Activated CD8-positive, alpha-beta memory T cell treated with anti-CD3 and anti-CD28 coated beads for 36 hours (primary cell): ENCODE data around the gene TMEM253. TPM values are rescaled to one million over a fixed set of nuclear protein-coding genes. Genes with fewer than 3 reads are reported as not detected.

Experiments used
- CTCF ChIA-PET: fragments of 350-600 bp; sonication (Branson Sonifier 250); formaldehyde crosslinking; loops from one replicate; lab custom pipeline; 2021; ENCODE audit warnings: antibody characterized with exemption; lab: Charles Lee
- POLR2A ChIA-PET: fragments of 350-600 bp; sonication (Branson Sonifier 250); formaldehyde crosslinking; loops from one replicate; lab custom pipeline; 2021; ENCODE audit warnings: antibody characterized with exemption; lab: Charles Lee
- total RNA-seq, 2 experiments: library from RNA; stranded (reverse); gene quantifications; one replicate each; pipeline ENCODE4 v1.2.3, GENCODE V29; 2021

TMEM253 gene
- total RNA-seq, 2 experiments from 2014 or later, result 0.13 TPM; not detected in 1

GRCh38 chr14:21096978-21097635 lies 3.8 kb upstream of the TMEM253 start:
- POLR2A ChIA-PET, result interaction anchor here (0.6 to 1.0 kb wide), 2 partner anchors 82 to 249 kb away, joined by 3 read pairs; no protein-coding TSS in a partner anchor
- CTCF ChIA-PET, result interaction anchor here (1.6 to 5.9 kb wide), 4 partner anchors 7 to 83 kb away, joined by 5 to 142 read pairs (median 23); partner anchors contain the start of gene TMEM253

- CTCF ChIA-PET, result interaction anchor here (1.6 to 4.5 kb wide), 3 partner anchors 9 to 84 kb away, joined by 5 to 28 read pairs (median 18); no protein-coding TSS in a partner anchor
- POLR2A ChIA-PET, result interaction anchor here (1.0 kb wide), 1 partner anchor 83 kb away, joined by 3 read pairs; no protein-coding TSS in a partner anchor
Measured at GRCh38 chr14:21097636-21098075, 3.2 kb upstream of the TMEM253 start.

GRCh38 chr14:21098076-21098891 lies 2.6 kb upstream of the TMEM253 start, which contains the start of gene ZNF219:
ZNF219 (minus strand) TSS chr14:21098655; CDS start chr14:21093591, 5,064 bp downstream.
- ChIA-PET POLR2A (interaction anchor here (1.0 kb wide), 1 partner anchor 83 kb away, joined by 3 read pairs; no protein-coding TSS in a partner anchor), CTCF (interaction anchor here (1.6 to 4.5 kb wide), 3 partner anchors 9 to 84 kb away, joined by 5 to 28 read pairs (median 18); no protein-coding TSS in a partner anchor)

- CTCF ChIA-PET, result interaction anchor here (1.2 to 2.0 kb wide), 2 partner anchors 28 to 84 kb away, joined by 3 to 8 read pairs; no protein-coding TSS in a partner anchor
- POLR2A ChIA-PET, result no interaction called here
Measured at GRCh38 chr14:21098892-21099595, 1.8 kb upstream of the TMEM253 start.

GRCh38 chr14:21099596-21099985 lies 1.3 kb upstream of the TMEM253 start:
- POLR2A ChIA-PET, result no interaction called here
- CTCF ChIA-PET, result interaction anchor here (1.2 to 8.1 kb wide), 4 partner anchors 6 to 85 kb away, joined by 3 to 142 read pairs (median 6); no protein-coding TSS in a partner anchor

DNA sequence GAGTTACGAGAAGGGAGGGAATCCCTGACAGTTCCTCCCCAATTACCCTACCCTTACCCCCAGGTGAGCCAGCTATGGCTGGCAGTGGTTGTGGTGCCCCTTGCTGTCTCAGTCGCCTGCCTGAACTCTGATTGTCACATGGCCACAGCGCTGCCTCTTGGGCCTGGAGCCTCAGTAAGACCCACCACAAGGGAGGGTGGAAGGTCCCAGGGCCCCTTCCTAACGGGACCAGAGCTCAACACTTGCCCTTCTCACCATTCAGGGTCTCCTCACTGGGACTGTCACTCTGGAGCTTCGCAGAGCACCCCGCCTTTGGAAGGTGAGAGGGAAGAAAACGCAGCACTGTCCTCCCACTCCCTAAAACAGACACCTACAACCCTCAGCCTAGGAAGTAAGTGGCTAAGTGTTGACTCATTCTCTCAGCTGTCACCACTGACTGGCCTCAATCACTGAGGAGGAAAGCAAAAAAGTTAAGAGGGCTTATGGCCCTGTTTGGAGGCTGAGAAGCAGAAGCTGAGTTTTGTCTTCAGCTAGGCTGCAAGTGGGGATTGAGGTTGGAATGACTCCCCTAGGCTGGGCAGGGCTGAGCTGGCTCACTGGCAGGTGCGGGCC lies 1.0 kb downstream of the TMEM253 start:
- POLR2A ChIA-PET, result interaction anchor here (0.6 kb wide), 1 partner anchor 397 kb away, joined by 3 read pairs; no protein-coding TSS in a partner anchor

DNA sequence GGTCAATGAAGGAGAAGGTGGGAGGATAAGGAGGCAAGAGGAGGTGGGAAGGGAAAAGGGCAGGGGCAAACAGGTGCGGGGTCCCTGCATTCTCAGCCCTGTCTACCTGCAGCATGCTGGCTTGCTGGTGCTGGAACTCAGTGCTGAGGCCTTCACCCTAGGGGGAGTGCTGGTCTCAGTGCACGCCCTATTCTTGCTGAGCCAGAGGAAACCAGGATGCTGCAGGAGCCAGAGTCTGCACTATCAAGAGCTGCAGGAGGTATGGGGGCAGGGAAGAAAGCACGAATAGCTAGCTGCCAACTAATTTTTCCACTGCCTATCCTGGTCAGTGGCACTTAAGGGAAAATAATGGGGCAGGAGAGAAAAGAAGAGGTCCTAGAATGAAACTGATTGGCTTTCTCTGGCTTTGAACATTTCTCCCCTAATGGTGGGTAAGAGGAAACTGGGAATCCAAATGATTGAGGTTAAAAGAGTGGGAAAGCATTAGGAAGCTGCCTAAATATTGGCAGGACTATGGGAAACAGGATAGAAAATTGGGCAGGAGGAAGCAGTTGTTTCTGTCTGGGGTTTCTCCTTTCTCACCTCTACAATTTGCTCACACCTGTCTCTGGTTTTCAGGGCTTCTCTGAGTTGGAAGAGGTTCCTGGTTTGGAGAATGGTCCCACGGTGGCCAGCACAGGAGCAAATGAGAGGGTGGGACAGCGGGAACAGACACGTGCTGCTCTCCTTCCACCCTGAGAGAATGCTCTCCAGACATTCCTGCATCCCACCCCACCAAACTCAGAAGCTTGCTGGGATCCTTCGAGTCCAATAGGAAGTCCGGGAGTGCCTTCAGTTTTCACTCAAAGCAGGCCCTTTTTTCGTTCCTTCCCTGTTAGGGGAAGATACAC lies 1.9 kb downstream of the TMEM253 start:
- ChIA-PET POLR2A (interaction anchor here (1.3 to 2.1 kb wide), 2 partner anchors 16 to 32 kb away, joined by 4 to 7 read pairs; partner anchors contain the start of gene ARHGEF40), CTCF (interaction anchor here (0.8 to 8.1 kb wide), 11 partner anchors 9 to 132 kb away, joined by 3 to 142 read pairs (median 10); partner anchors contain the start of genes ARHGEF40 and NDRG2)

More for the DNA sequence above, 1.0 kb downstream of the TMEM253 start:
- CTCF ChIA-PET, result interaction anchor here (0.9 to 8.1 kb wide), 7 partner anchors 8 to 131 kb away, joined by 3 to 142 read pairs (median 4); partner anchors contain the start of gene ARHGEF40

GRCh38 chr14:21103411-21103709 lies 2.5 kb downstream of the TMEM253 start:
- ChIA-PET CTCF (interaction anchor here (0.8 to 8.1 kb wide), 11 partner anchors 9 to 106 kb away, joined by 3 to 142 read pairs (median 10); partner anchors contain the start of genes ARHGEF40 and NDRG2), POLR2A (interaction anchor here (0.6 to 2.1 kb wide), 3 partner anchors 16 to 1403 kb away, joined by 4 to 7 read pairs (median 5); partner anchors contain the start of gene ARHGEF40)

- ChIA-PET CTCF (interaction anchor here (0.5 to 8.1 kb wide), 18 partner anchors 10 to 687 kb away, joined by 3 to 142 read pairs (median 5); partner anchors contain the start of gene ARHGEF40), POLR2A (interaction anchor here (0.6 to 2.1 kb wide), 6 partner anchors 17 to 1403 kb away, joined by 3 to 9 read pairs (median 4); partner anchors contain the start of gene ARHGEF40)
Measured at GRCh38 chr14:21103710-21104447, 3.0 kb downstream of the TMEM253 start.

GRCh38 chr14:21104448-21105060 lies 3.7 kb downstream of the TMEM253 start:
- ChIA-PET CTCF (interaction anchor here (1.0 to 8.1 kb wide), 17 partner anchors 10 to 160 kb away, joined by 3 to 142 read pairs (median 5); partner anchors contain the start of gene ARHGEF40), POLR2A (interaction anchor here (0.9 to 2.1 kb wide), 3 partner anchors 34 to 163 kb away, joined by 3 to 9 read pairs (median 7); partner anchors contain the start of gene ARHGEF40)

DNA sequence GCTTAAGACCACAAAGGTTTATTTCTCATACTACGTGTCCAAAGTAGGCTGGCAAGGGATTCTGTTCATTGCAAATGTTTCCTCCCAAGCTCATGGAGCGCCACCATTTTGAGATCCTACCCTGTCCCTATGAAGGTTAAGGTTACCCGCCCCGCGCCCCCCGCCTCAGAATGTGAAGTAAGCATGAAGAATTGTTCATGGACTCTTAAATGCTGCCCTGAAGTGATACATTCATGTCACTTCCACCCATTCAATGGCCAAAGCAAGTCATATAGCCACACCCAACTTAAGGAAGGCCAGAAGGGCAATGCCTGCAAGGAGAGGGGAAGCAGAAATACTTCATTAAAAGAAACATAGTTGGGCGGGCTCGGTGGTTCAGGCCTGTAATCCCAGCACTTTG lies 4.2 kb downstream of the TMEM253 start:
- ChIA-PET CTCF (interaction anchor here (1.0 to 8.1 kb wide), 13 partner anchors 11 to 160 kb away, joined by 3 to 142 read pairs (median 7); partner anchors contain the start of gene ARHGEF40), POLR2A (interaction anchor here (1.0 kb wide), 1 partner anchor 162 kb away, joined by 9 read pairs; no protein-coding TSS in a partner anchor)

GRCh38 chr14:21106176-21106497 lies 5.3 kb downstream of the TMEM253 start:
- POLR2A ChIA-PET, result no interaction called here

GRCh38 chr14:21106498-21107282 lies 5.8 kb downstream of the TMEM253 start:
- CTCF ChIA-PET, result interaction anchor here (0.9 to 8.1 kb wide), 5 partner anchors 13 to 92 kb away, joined by 3 to 142 read pairs (median 4); partner anchors contain the start of gene ARHGEF40
- POLR2A ChIA-PET, result no interaction called here

More at GRCh38 chr14:21106176-21106497, 5.3 kb downstream of the TMEM253 start:
- CTCF ChIA-PET, result interaction anchor here (0.9 to 8.1 kb wide), 5 partner anchors 12 to 92 kb away, joined by 3 to 142 read pairs (median 10); no protein-coding TSS in a partner anchor

- ChIA-PET CTCF (interaction anchor here (1.3 to 8.1 kb wide), 4 partner anchors 13 to 60 kb away, joined by 3 to 142 read pairs (median 6); partner anchors contain the start of gene ARHGEF40), POLR2A (no interaction called here)
Measured at GRCh38 chr14:21107283-21107800, 6.5 kb downstream of the TMEM253 start.
